Effector CD4-positive, alpha-beta T cell (primary cell): Measurements from ENCODE around the gene CEP135.
"Not testable (repeated sequence)": the region's sequence is repeated elsewhere in the genome, so short reads cannot be mapped to it uniquely, and the experiment has no call there.

Experiments
- DNase-seq: peaks from one replicate; pipeline ENCODE4 v3.0.0-alpha.2; 2020

CEP135 gene

GRCh38 chr4:56038487-56039162, 89.9 kb downstream of the CEP135 start:
- DNase-seq: no peak

- no peak for DNase-seq
These were observed 92.1 kb downstream of the CEP135 start for GRCh38 chr4:56040842-56041241.

GRCh38 chr4:56042225-56042624, 93.5 kb downstream of the CEP135 start:
- no peak for DNase-seq

GRCh38 chr4:56048383-56048701, 99.6 kb downstream of the CEP135 start:
- no peak for DNase-seq

GRCh38 chr4:56048702-56049431, 100.1 kb downstream of the CEP135 start:
- no peak for DNase-seq

- DNase-seq: no peak
These were observed 101.9 kb downstream of the CEP135 start for GRCh38 chr4:56050625-56051024.

- DNase-seq: no peak
These were observed 102.4 kb downstream of the CEP135 start for GRCh38 chr4:56051029-56051709.

GRCh38 chr4:56051710-56052075, 102.9 kb downstream of the CEP135 start:
- no peak for DNase-seq

GRCh38 chr4:56052481-56052880, 103.7 kb downstream of the CEP135 start:
- no peak for DNase-seq

- no peak for DNase-seq
These were observed 104.2 kb downstream of the CEP135 start for GRCh38 chr4:56052966-56053365.

- no peak for DNase-seq
These were observed 106.6 kb downstream of the CEP135 start for GRCh38 chr4:56055027-56055977.

- DNase-seq: no peak
These were observed 107.2 kb downstream of the CEP135 start for GRCh38 chr4:56055991-56056390.

- DNase-seq: no peak
These were observed 109.8 kb downstream of the CEP135 start for GRCh38 chr4:56058555-56058954.

- no peak for DNase-seq
These were observed 111.3 kb downstream of the CEP135 start for GRCh38 chr4:56060036-56060435.

- DNase-seq: no peak
These were observed 113.4 kb downstream of the CEP135 start for GRCh38 chr4:56062106-56062505.

- DNase-seq: no peak
These were observed 113.9 kb downstream of the CEP135 start for GRCh38 chr4:56062526-56063145.

GRCh38 chr4:56066493-56066892, 117.7 kb downstream of the CEP135 start:
- no peak for DNase-seq

GRCh38 chr4:56067826-56068225, 119.1 kb downstream of the CEP135 start:
- no peak for DNase-seq

GRCh38 chr4:56072730-56073129, 124.0 kb downstream of the CEP135 start:
- DNase-seq: not testable (repeated sequence)

- DNase-seq: no peak
These were observed 128.9 kb downstream of the CEP135 start for GRCh38 chr4:56077676-56078075.

- no peak for DNase-seq
These were observed 130.1 kb downstream of the CEP135 start for GRCh38 chr4:56078866-56079265.

GRCh38 chr4:56080384-56080783, 131.6 kb downstream of the CEP135 start:
- no peak for DNase-seq

GRCh38 chr4:56082829-56083228, 134.1 kb downstream of the CEP135 start:
- DNase-seq: no peak
